Thymus (tissue), 11 donors: ENCODE measurements around the gene TLR10. TPM values are rescaled to one million over a fixed set of nuclear protein-coding genes. Genes with fewer than 3 reads are reported as not detected.

Source experiments
- DNase-seq, 9 donors: peaks; one replicate each; pipeline ENCODE4 v3.0.0-alpha.2; 2013; ENCODE audit warnings: low spot score in 9 of 9, low read depth in 6 of 9, missing footprints in 1 of 9
- H3K27ac ChIP-seq, 2 donors: one replicate each; pipeline ENCODE4 v1.5.1; 2013; ENCODE audit warnings: control low read depth in 1 of 2, low read depth in 1 of 2, low read length in 1 of 2, mild to moderate bottlenecking in 1 of 2, moderate library complexity in 1 of 2
- H3K27me3 ChIP-seq, 2 donors: one replicate each; pipeline ENCODE4 v1.5.1; 2013; ENCODE audit warnings: low read length in 1 of 2; ENCODE audit not compliant: control insufficient read depth in 2 of 2, insufficient read depth in 1 of 2
- H3K36me3 ChIP-seq, 2 donors: one replicate each; pipeline ENCODE4 v1.5.1; 2013; ENCODE audit warnings: low read length in 1 of 2, mild to moderate bottlenecking in 1 of 2, moderate library complexity in 1 of 2; ENCODE audit not compliant: control insufficient read depth in 2 of 2, insufficient read depth in 2 of 2
- H3K4me1 ChIP-seq, 2 donors: one replicate each; pipeline ENCODE4 v1.5.1; 2013; ENCODE audit warnings: low read length in 2 of 2; ENCODE audit not compliant: control insufficient read depth in 2 of 2, insufficient read depth in 2 of 2
- H3K4me3 ChIP-seq, 2 donors: one replicate each; pipeline ENCODE4 v1.5.1; 2013; ENCODE audit warnings: low read length in 2 of 2, control low read depth in 1 of 2, mild to moderate bottlenecking in 1 of 2
- H3K9me3 ChIP-seq, 2 donors: one replicate each; pipeline ENCODE4 v1.5.1; 2013; ENCODE audit warnings: low read length in 1 of 2, mild to moderate bottlenecking in 1 of 2; ENCODE audit not compliant: control insufficient read depth in 2 of 2, insufficient read depth in 1 of 2
- WGBS: extraction: QIAGEN DNeasy Blood & Tissue Kit; methylation state at CpG from one replicate; pipeline ENCODE4 v1.1.7; 2013; 5-methylcytosine and 5-hydroxymethylcytosine counted together
- polyA plus RNA-seq: library from polyadenylated mRNA; stranded (reverse); fragments of 200-250 nt; gene quantifications from one replicate; pipeline ENCODE4 v1.2.3, GENCODE V29; 2013
- total RNA-seq: library from RNA; stranded (reverse); fragments of 120-200 nt; gene quantifications from one replicate; pipeline ENCODE4 v1.2.4, GENCODE V29; 2013
- donor health status: healthy.

Gene TLR10
- total and polyA plus RNA-seq, 2 donors = 4.4 to 8.9 TPM

- DNase-seq = peak in 2 of 9 donors; percentile 15 to 42
Observed at GRCh38 chr4:38805530-38806145, 22.8 kb upstream of the TLR10 start.

DNA sequence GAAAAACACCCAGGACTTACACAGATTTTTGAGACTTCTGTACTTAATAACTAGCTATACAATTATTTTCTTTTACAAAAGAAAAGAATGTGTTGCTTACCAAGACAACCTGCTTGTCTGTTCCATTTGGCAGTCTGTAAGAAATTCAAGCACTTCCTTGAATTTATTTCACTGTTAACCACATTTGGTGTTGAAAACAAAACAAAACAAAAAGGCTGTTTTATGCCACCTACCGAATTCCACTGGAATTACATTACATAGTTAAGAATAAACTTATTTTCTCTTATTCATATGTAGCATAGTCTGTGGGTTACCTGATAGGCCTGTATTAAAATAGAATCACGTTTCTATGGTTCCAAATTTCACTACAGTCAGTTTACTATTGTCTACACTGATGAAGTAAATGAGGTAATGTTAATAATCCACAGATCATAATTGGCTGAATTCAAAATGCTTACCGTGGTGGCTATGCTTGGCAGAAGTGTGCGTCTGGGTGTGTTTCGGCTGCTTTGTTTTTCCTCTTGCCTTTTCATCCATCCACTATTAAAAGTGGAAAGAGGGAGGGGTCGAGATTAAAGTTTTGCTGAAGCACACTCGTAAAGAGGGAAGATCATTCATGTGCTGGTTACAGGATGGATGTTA is 22.0 kb upstream of the TLR10 start, which contains the start of gene TLR1:
Gene TLR1, minus strand, starts transcription at position 138 of the 642 bp plus-strand sequence. CDS start 5,960 bp downstream, outside the sequence.
- DNase-seq = peak; percentile 27 to 87 (median 57)
- Histone ChIP-seq H3K4me1 (peaks cover 0 to 7% of the 10 kb centered on the region in 2 donors), H3K27ac (peak within 1 kb of the TSS; percentile 63 to 67), H3K36me3 (peaks cover 4 to 7% of the 10 kb centered on the region in 2 donors), H3K4me3 (peak within 1 kb of the TSS; percentile 29 to 53), H3K27me3 (no peaks in the 10 kb centered on the region), H3K9me3 (peaks cover 2 to 21% of the 10 kb centered on the region in 2 donors)
- WGBS = 46% methylated on average over 7 of the region's 7 CpGs

More at GRCh38 chr4:38805530-38806145, 22.8 kb upstream of the TLR10 start:
- H3K27ac ChIP-seq = peak overlapping the region; percentile 46 to 63
- peaks cover 2 to 21% of the 10 kb centered on the region in 2 donors for H3K9me3 ChIP-seq
- peaks cover 0 to 4% of the 10 kb centered on the region in 2 donors for H3K36me3 ChIP-seq
- H3K4me1 ChIP-seq = peaks cover 0 to 7% of the 10 kb centered on the region in 2 donors
- WGBS = 19% methylated on average over 5 of the region's 5 CpGs
- no peaks in the 10 kb centered on the region for H3K27me3 ChIP-seq
- no peak overlapping the region for H3K4me3 ChIP-seq

DNA sequence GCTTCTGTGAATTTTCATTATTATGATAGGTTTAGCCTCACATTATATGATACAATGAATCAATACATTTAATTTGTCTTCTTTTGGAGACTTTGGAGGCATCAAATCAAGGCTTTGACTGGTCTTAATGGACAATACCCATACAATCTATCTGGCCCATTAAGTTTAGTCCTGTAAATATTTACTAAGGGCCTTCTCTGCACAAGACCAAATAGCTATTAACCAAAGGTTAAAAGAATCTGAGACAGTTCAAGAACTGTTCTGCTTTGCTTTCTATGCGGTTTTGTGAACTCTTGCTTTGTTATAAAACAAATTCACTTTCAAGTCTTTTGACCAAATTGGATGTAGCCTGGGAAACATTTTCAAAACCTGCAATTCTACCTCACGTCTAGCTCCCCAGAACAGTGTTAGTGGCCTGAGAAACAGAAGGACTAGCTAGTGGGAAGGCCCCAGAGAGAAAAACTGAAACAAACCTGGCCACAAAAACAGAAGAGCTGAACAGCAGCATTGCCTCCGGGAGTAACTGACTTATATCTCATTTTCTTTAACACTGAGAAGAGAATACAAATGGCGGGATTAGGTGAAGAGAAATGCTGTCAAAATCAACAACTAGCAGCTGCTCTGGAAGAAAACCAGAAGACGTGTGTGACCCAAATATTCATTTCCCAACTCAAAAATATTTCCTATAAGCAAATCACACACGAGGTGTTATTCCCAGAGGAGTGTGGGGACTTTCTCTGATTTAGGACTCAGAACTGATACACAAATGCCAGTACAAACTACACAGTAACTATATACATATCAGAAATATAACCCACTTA is 21.3 kb upstream of the TLR10 start:
- Histone ChIP-seq H3K27me3 (no peaks in the 10 kb centered on the region), H3K36me3 (peaks cover 4 to 7% of the 10 kb centered on the region in 2 donors), H3K4me1 (peaks cover 0 to 7% of the 10 kb centered on the region in 2 donors), H3K27ac (peak overlapping the region; percentile 60 to 67), H3K4me3 (peak overlapping the region; percentile 29 to 53), H3K9me3 (peaks cover 2 to 21% of the 10 kb centered on the region in 2 donors)
- 17% methylated on average over 6 of the region's 6 CpGs for WGBS
- peak in 3 of 9 donors; percentile 26 to 53 (median 34) for DNase-seq

DNA sequence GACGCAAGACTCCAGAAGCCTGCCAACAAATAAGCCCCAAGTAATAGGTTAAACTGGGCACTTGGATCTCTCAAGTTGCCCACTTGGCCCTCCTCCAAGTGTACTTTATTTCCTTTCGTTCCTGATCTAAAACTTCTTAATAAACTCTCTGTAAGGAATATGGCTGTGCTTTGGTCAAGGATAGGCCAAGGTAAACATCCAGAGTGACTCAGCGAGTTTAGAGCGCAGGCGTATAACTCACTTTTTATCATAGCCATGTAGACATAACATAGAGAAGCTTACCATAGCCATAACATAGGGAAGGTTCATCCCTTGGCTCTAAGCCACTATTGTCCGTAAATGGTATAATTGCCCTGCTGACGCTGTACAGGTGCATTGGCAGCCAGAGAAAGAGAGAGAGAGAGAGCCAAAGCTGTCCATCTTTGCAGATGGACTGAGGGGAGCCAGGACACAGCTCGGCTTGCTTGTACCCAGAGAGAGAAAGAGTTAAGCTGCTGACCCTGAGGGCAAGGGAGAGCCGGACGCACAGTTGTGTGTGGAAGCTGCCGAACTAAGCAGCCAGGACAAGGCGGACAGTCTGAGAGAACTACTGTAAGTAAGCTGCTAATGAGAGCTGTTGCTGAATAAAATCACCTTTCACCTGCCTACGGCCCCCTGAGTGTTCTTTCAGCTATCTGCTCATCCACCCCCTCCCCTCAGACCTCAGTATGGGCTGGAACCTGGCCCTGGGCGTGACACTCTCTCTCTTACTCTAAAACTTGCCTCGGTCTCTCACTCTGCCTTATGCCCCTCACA is 20.0 kb upstream of the TLR10 start:
- peak in 1 of 9 donors; percentile 34 for DNase-seq
- peaks cover 2 to 21% of the 10 kb centered on the region in 2 donors for H3K9me3 ChIP-seq
- no peak overlapping the region for H3K27ac ChIP-seq
- 97% methylated on average over 15 of the region's 15 CpGs for WGBS
- no peaks in the 10 kb centered on the region for H3K27me3 ChIP-seq
- H3K36me3 ChIP-seq = peaks cover 4 to 9% of the 10 kb centered on the region in 2 donors
- no peak overlapping the region for H3K4me3 ChIP-seq
- H3K4me1 ChIP-seq = peaks cover 0 to 7% of the 10 kb centered on the region in 2 donors

DNA sequence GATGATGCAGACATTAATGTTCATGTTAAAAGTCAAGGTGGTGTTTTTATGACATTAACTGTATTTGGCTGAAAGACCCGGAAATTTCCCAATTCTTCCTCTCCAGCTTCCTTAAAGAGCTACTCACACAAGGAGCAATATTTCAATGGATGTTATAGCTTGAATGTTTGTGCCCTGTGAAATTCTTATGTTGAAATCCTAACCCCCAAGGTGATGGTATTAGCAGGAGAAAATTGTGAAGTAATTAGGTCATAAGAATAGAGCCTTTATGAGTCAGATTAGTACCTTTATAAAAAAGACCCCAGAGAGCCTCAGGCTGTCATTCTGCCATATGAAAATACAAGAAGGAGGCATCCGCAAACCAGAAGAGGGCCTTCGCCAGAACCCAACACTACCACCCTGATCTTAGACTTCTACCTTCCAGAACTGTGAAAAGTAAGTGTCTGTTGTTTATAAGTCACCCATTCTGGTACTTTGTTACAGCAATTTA is 18.2 kb upstream of the TLR10 start:
- Histone ChIP-seq H3K27ac (no peak overlapping the region), H3K4me1 (peaks cover 0 to 7% of the 10 kb centered on the region in 2 donors), H3K27me3 (no peaks in the 10 kb centered on the region), H3K9me3 (peaks cover 2 to 21% of the 10 kb centered on the region in 2 donors), H3K4me3 (no peak overlapping the region), H3K36me3 (peaks cover 4 to 11% of the 10 kb centered on the region in 2 donors)
- no peak for DNase-seq
- WGBS = 96% methylated on average over 3 of the region's 3 CpGs

DNA sequence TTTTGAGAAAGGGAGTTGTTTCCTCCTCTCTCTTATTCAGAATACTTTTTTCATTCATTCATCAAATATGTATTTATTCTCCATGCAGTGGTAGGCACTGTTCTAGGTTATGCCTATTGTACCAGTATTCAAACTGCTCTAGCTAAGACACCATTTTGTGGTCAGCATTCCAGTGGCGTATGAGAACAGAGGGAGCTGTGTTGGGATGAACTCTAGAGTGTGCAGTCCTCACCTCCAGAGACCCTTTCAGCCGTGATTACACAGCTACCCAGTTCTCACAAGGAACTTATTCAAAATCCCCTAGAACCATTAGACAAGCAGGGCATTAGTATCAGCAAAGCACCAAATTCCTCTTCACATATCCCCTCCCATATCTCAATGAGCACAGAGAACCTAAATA is 17.6 kb upstream of the TLR10 start:
- DNase-seq = no peak
- Histone ChIP-seq H3K4me3 (no peak overlapping the region), H3K27me3 (no peaks in the 10 kb centered on the region), H3K9me3 (peaks cover 2 to 21% of the 10 kb centered on the region in 2 donors), H3K36me3 (peaks cover 4 to 11% of the 10 kb centered on the region in 2 donors), H3K27ac (no peak overlapping the region), H3K4me1 (peaks cover 0 to under 1% of the 10 kb centered on the region in 2 donors)
- 97% methylated on average over 2 of the region's 2 CpGs for WGBS

DNA sequence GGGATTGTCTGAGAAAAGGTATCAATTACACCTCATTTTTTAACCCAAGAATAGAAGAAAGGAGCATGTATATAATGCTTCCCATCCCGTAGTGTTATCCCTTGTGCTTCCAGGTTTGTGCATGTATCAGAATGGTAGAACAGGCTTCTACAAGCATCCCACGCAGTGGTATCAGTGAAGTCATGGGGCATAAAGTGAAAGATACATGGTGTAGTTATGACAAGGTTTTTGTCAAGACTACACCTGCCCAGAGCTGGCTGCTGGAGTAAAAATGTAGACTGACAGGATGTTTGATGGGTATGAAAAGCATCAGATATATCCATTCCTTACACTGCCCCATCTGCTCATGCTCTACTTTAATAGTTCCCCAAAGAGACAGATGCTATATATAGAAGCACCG is 12.3 kb upstream of the TLR10 start:
- no peak overlapping the region for H3K4me3 ChIP-seq
- H3K27ac ChIP-seq = no peak overlapping the region
- WGBS = 96% methylated on average over 3 of the region's 3 CpGs
- no peaks in the 10 kb centered on the region for H3K9me3 ChIP-seq
- peaks cover 0 to 8% of the 10 kb centered on the region in 2 donors for H3K36me3 ChIP-seq
- no peak for DNase-seq
- no peaks in the 10 kb centered on the region for H3K27me3 ChIP-seq
- H3K4me1 ChIP-seq = no peaks in the 10 kb centered on the region

DNA sequence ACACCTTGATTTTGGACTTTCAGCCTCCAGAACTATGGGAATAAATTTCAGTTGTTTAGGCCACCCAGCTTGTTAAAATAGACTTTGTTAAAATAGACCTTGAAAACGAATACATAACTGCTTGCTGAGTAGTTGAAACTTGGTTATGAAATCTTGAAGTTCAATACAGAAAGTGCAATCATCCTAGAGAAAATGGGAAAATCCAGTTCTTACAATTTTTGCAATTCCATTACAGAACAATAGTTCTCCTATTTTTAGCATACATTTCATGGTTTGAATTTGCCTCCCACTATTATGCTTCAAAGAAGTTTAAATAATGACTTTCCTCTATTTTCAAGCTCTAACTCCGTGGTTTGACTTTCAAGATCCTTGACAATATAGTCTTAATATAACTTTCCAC is 11.3 kb upstream of the TLR10 start:
- no peak for DNase-seq
- no peaks in the 10 kb centered on the region for H3K27me3 ChIP-seq
- H3K4me3 ChIP-seq = no peak overlapping the region
- 93% methylated on average over 2 of the region's 2 CpGs for WGBS
- peaks cover 0 to 3% of the 10 kb centered on the region in 2 donors for H3K9me3 ChIP-seq
- H3K36me3 ChIP-seq = peaks cover 0 to 4% of the 10 kb centered on the region in 2 donors
- H3K27ac ChIP-seq = no peak overlapping the region
- no peaks in the 10 kb centered on the region for H3K4me1 ChIP-seq
